ENCODE results near the gene BRIX1.

DNA sequence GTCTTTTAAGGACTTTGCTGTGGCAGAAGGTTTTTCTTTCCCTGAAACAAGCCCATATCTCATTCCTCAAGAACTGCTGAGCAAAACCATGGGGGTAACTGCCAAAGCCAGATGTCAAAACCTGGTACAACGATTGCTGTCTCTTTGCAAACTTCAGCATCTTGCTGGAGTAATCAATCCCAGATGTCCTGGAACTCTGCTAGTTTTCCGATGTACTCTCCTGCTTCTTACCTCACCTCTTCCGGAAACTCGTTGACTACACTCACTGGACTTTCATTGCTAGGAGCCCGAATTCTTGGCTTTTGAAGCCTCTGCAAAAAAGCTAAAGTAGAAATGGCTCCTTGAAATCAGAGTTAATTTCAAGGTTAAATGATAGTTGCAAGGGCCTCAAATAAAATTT lies 23.5 kb upstream of the BRIX1 start:
- TF ChIP-seq, protein P1, sequence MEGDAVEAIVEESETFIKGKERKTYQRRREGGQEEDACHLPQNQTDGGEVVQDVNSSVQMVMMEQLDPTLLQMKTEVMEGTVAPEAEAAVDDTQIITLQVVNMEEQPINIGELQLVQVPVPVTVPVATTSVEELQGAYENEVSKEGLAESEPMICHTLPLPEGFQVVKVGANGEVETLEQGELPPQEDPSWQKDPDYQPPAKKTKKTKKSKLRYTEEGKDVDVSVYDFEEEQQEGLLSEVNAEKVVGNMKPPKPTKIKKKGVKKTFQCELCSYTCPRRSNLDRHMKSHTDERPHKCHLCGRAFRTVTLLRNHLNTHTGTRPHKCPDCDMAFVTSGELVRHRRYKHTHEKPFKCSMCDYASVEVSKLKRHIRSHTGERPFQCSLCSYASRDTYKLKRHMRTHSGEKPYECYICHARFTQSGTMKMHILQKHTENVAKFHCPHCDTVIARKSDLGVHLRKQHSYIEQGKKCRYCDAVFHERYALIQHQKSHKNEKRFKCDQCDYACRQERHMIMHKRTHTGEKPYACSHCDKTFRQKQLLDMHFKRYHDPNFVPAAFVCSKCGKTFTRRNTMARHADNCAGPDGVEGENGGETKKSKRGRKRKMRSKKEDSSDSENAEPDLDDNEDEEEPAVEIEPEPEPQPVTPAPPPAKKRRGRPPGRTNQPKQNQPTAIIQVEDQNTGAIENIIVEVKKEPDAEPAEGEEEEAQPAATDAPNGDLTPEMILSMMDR (conservative IDR thresholded peaks at IDR 0.05; ENCODE audit: low read depth, low read length), result no peak
- TF ChIP-seq CHD1 (IDR thresholded peaks at IDR 0.05; ENCODE audit: low read depth, low read length), result no peak
- no peak for TF ChIP-seq RAD21 (IDR thresholded peaks at IDR 0.05; ENCODE audit: low read length)
- no peak for TF ChIP-seq MAFK (IDR thresholded peaks at IDR 0.05; ENCODE audit: low read depth, low read length)
- TF ChIP-seq POLR2A (IDR thresholded peaks at IDR 0.05; ENCODE audit: low read depth, low read length), result no peak
- no peak for TF ChIP-seq RFX5 (IDR thresholded peaks at IDR 0.05; ENCODE audit: low read depth, low read length)
- TF ChIP-seq BHLHE40 (IDR thresholded peaks at IDR 0.05; ENCODE audit: low read depth, low read length), result no peak
- TF ChIP-seq, protein P2, sequence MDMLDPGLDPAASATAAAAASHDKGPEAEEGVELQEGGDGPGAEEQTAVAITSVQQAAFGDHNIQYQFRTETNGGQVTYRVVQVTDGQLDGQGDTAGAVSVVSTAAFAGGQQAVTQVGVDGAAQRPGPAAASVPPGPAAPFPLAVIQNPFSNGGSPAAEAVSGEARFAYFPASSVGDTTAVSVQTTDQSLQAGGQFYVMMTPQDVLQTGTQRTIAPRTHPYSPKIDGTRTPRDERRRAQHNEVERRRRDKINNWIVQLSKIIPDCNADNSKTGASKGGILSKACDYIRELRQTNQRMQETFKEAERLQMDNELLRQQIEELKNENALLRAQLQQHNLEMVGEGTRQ (IDR thresholded peaks at IDR 0.05; ENCODE audit: low read depth, low read length), result no peak
- no peak for TF ChIP-seq CEBPB (IDR thresholded peaks at IDR 0.05; ENCODE audit: low read depth, low read length)
- no peak for TF ChIP-seq MXI1 (IDR thresholded peaks at IDR 0.05; ENCODE audit: borderline replicate concordance, low read depth, low read length)
- TF ChIP-seq SMC3 (IDR thresholded peaks at IDR 0.05; ENCODE audit: low read depth, low read length), result no peak
- TF ChIP-seq RCOR1 (IDR thresholded peaks at IDR 0.05; ENCODE audit: insufficient replicate concordance, low read length), result no peak
- TF ChIP-seq, protein P3, sequence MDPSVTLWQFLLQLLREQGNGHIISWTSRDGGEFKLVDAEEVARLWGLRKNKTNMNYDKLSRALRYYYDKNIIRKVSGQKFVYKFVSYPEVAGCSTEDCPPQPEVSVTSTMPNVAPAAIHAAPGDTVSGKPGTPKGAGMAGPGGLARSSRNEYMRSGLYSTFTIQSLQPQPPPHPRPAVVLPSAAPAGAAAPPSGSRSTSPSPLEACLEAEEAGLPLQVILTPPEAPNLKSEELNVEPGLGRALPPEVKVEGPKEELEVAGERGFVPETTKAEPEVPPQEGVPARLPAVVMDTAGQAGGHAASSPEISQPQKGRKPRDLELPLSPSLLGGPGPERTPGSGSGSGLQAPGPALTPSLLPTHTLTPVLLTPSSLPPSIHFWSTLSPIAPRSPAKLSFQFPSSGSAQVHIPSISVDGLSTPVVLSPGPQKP (IDR thresholded peaks at IDR 0.05; ENCODE audit: borderline replicate concordance, low read depth, low read length), result no peak
